ENCODE results near the gene SLC30A2. TPM values are rescaled to one million over a fixed set of nuclear protein-coding genes. Genes with fewer than 3 reads are reported as not detected.

SLC30A2 gene
- total and polyA plus RNA-seq, 2 of the 13 experiments (the other 11 are each of a cell fraction or from before 2014, with no cell fraction given) = not detected

GRCh38 chr1:26035959-26036755, 9.8 kb downstream of the SLC30A2 start (continued):
- TF ChIP-seq DMTF1 (CRISPR knock-in tag; IDR thresholded peaks at IDR 0.05) (no peak), AKNA (CRISPR knock-in tag; IDR thresholded peaks at IDR 0.05; ENCODE audit: borderline replicate concordance) (no peak), ZNF556 (CRISPR knock-in tag; IDR thresholded peaks at IDR 0.05; ENCODE audit: borderline replicate concordance) (0 out of 2 replicates have a peak, but pooled peaks have one; percentile 5), GATAD1 (CRISPR knock-in tag; IDR thresholded peaks at IDR 0.05) (peak; percentile 63; the same call in 1 of the 2 replicates), HDAC1 (CRISPR knock-in tag; IDR thresholded peaks at IDR 0.05) (peak; percentile 41; the same call in 1 of the 2 replicates), HNF1A (IDR thresholded peaks at IDR 0.05; ENCODE audit: low read depth) (no peak), HNF1A (CRISPR knock-in tag; IDR thresholded peaks at IDR 0.05; ENCODE audit: borderline replicate concordance) (no peak), ELF4 (CRISPR knock-in tag; IDR thresholded peaks at IDR 0.05; ENCODE audit: borderline replicate concordance) (0 out of 2 replicates have a peak, but pooled peaks have one; percentile 45), HMGXB4 (CRISPR knock-in tag; IDR thresholded peaks at IDR 0.05; ENCODE audit: borderline replicate concordance in 1 of 2, low read depth in 1 of 2) (peak; percentile 86 to 98), ZNF484 (CRISPR knock-in tag; IDR thresholded peaks at IDR 0.05; ENCODE audit: borderline replicate concordance, low read depth) (no peak), PHF8 (CRISPR knock-in tag; IDR thresholded peaks at IDR 0.05) (no peak; the same call in 1 of the 2 replicates)
